Stimulated activated CD4-positive, alpha-beta T cell treated with anti-CD3 and anti-CD28 coated beads, Interleukin-2, amount 100 ng/mL, for 48 hours (primary cell): ENCODE measurements around the gene DHH.

Experiments used
- DNase-seq, 2 donors: peaks; one replicate each; pipeline ENCODE4 v3.0.0-alpha.2; 2020

The DHH gene

GRCh38 chr12:49108958-49109404, 14.4 kb upstream of the DHH start:
- no peak for DNase-seq

GRCh38 chr12:49105504-49106084, 11.0 kb upstream of the DHH start:
- no peak for DNase-seq

- no peak for DNase-seq
Observed at GRCh38 chr12:49104822-49105221, 10.2 kb upstream of the DHH start.

GRCh38 chr12:49100380-49100779, 5.8 kb upstream of the DHH start:
- no peak for DNase-seq

GRCh38 chr12:49098703-49099102, 4.1 kb upstream of the DHH start:
- DNase-seq: no peak

GRCh38 chr12:49098035-49098451, 3.4 kb upstream of the DHH start:
- peak; percentile 56 to 64 for DNase-seq

GRCh38 chr12:49097381-49097780, 2.8 kb upstream of the DHH start:
- DNase-seq: no peak

- DNase-seq: no peak
Observed at GRCh38 chr12:49094975-49095365, 369 bp upstream of the DHH start.

- DNase-seq: no peak
Observed at GRCh38 chr12:49093792-49094159, 825 bp downstream of the DHH start.

- DNase-seq: no peak
Observed at GRCh38 chr12:49092816-49093406, 1.7 kb downstream of the DHH start.

- peak; percentile 43 to 52 for DNase-seq
Observed at GRCh38 chr12:49092086-49092815, 2.4 kb downstream of the DHH start.

- no peak for DNase-seq
Observed at GRCh38 chr12:49091836-49092085, 2.8 kb downstream of the DHH start.

- DNase-seq: no peak
Observed at GRCh38 chr12:49091056-49091835, 3.4 kb downstream of the DHH start.

- no peak for DNase-seq
Observed at GRCh38 chr12:49089821-49090773, 4.5 kb downstream of the DHH start.

GRCh38 chr12:49088932-49089330, 5.7 kb downstream of the DHH start:
- DNase-seq: no peak

- peak; percentile 65 to 70 for DNase-seq
Observed at GRCh38 chr12:49088150-49088931, 6.3 kb downstream of the DHH start.

GRCh38 chr12:49086116-49086515, 8.5 kb downstream of the DHH start:
- DNase-seq: no peak

GRCh38 chr12:49084438-49084837, 10.2 kb downstream of the DHH start:
- no peak for DNase-seq

GRCh38 chr12:49079793-49080192, 14.8 kb downstream of the DHH start:
- no peak for DNase-seq

GRCh38 chr12:49070971-49071370, 23.6 kb downstream of the DHH start:
- no peak for DNase-seq

- peak; percentile 98 for DNase-seq
Observed at GRCh38 chr12:49069507-49070346, 24.9 kb downstream of the DHH start, which contains the start of gene RHEBL1. Gene RHEBL1 (minus strand): TSS chr12:49069979. CDS start chr12:49069785, 194 bp downstream.
